Kasumi-1 (cell line): ENCODE results near the gene C1D.
"Not testable (repeated sequence)": the region's sequence is repeated elsewhere in the genome, so short reads cannot be mapped to it uniquely, and the experiment has no call there.

Experiments used
- DNase-seq, 2 experiments: peaks; one replicate each; lab custom pipeline; 2025; lab: John Stamatoyannopoulos, UW

The C1D gene

DNA sequence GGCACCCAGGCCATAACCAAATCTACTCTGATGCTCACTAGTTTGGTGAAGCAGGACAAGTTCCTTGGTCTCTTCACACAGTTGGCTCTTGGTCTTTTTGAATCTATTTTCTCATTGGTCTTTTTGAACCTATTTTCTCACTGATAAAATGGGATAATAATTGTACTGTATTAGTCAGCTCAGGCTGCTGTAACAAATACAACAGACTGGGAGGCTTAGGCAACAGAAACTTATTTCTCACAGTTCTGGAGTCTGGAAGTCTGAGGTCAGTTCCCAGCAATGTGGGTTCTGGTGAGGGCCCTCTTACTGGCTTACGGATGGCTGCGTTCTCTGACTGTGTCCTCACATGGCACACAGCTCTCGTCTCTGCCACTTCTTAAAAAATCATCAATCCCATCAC, 63.5 kb downstream of the C1D start:
- DNase-seq = no peak

DNA sequence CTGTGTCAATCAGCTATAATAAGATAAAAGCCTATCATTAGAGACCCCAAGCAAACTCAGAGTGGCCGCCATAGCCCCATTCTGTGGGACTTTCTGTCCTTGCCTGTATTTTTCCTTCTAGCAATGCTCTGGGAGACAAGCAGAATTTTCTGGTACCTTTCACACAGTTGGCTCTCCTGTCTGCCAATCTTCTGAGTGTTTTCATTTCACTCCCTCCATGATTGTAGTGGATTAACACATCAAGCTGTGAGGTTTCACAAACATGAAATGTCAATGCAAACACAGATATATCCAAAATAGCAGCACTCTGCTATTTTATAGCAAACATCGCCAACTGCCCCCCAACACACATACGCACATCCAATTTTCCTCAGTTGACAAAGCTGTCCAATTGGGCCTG, 64.9 kb downstream of the C1D start:
- DNase-seq = no peak

DNA sequence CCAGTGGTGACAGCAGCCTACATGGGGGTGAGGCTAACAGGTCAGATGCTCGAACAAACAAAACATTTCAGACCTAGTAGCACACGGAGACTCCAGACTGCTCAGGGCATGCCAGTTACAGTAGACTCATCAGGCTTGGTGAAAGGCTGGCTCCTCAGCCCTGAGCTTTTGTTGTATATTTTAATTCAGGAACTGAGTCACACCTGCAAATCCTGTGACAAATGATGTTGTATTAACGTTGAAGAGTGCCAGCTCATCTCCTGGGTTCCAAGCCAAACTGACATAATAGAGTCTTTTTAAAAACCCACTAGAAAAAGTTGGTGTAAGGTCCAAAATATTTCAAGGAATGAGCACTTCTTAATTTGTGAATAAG, 65.3 kb downstream of the C1D start:
- DNase-seq = no peak

DNA sequence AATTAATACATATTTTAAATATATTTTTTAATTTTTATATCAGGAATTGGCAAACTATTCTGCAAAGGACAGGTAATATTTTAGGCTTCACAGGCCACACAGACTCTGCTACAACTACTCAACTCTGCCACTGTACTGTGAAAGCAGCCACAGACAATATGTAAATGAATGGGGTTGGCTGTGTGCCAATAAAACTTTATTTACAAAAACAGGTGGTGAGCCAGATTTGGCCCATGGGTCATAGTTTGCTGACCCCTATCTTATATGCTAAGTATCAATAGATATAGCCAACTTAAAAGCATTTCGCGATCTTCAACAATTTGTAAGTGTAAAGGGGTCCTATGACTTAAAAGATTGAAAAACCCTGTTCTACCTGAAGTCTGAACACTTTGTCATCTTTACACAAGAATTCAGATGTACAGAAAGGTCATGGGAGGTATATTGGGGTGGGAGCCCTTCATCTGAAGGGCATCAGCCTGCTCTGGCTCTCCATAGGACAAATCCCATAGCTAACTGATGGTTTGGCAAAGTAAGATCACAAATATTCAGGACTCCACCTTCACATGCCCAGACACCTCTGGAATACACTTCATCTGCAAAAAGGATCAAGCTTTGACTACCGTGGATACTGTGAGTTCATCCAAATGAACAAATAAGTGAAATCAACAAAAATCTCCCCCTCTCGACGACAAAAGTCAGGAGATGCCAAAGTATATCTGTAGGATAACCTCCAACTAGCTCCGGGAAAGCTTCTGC, 65.9 kb downstream of the C1D start:
- no peak for DNase-seq

DNA sequence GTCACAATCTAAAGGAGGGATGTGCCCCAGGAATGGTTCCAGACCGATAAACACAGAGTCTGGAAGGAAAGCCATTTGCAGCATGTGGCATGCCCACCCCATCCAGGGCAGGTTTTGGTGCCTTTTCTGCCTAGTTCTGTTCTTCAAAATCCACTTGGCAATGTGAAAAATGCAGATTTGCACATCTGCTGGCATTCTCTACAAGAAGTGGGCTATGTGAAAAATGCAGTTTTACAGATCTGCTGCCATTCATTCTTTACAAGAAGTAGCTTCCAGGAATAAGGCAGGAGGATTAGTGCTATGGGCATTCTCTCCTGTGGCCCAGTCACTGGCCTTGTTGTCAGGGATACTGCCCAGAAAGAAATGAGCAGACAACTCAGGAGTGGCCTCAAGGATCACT, 68.1 kb downstream of the C1D start:
- DNase-seq = no peak

DNA sequence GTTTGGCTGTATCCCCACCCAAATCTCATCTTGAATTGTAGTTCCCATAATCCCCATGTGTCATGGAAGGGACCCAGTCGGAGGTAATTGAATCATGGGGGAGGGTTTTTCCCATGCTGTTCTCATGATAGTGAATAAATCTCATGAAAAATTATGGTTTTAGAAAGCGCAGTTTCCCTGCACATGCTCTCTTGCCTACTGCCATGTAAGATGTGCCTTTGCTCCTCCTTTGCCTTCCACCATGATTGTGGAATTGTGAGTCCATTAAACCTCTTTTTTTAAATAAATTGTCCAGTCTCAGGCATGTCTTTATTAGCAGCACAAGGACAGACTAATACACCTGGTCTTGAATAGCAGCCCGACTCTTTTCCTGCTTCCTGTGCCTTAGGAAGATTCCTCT, 68.7 kb downstream of the C1D start:
- DNase-seq = not testable (repeated sequence)

DNA sequence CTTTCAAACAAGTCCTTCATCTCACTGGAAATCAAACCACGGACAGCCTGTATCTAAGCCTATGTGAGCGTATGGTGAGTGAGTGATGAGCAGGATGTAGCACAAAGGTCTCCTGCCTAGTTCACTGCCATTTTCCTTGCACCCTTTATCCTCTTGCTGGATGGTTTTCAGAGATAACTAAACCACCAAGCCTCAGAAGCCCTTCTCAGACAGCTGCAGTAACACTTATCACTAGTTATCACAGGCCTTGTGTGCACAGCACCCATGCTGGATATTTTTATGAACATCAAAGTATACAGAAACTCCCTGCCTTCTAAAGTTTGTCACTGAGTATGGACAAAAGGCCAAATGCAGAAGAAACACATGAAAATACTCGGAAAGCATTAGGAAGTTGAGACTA, 69.5 kb downstream of the C1D start:
- no peak for DNase-seq

DNA sequence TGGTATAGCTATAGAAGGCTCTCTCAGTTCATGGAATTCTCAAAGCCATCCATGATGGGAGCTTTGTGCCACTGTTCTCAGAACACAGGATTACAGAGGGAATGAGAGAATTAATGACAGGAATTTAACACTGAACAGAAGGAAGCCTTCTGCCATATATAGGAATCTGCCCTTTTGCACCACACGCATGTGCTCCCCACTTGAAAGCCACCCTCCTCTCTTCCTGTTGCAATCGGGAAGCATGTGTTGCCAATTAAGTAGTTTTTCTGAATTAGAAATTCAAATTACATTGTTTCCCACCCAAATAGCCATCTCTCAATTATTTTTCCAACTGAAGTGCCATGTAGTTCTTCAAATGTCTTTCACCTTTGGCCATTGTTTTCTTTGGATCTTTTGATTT, 71.3 kb downstream of the C1D start:
- no peak for DNase-seq
